GM21515 (cell line): ENCODE measurements around the gene RNF224.

Experiments
- ATAC-seq: cut with Tn5 transposase; IDR thresholded peaks from one replicate; pipeline ENCODE4 v1.9.1; 2021; ENCODE audit not compliant: unreplicated experiment

The RNF224 gene

GRCh38 chr9:137191691-137192447 is 35.4 kb upstream of the RNF224 start:
- ATAC-seq, result no peak

- ATAC-seq, result no peak
These were observed 34.9 kb upstream of the RNF224 start for GRCh38 chr9:137192448-137192780.

- no peak for ATAC-seq
These were observed 34.4 kb upstream of the RNF224 start for GRCh38 chr9:137192859-137193258.

GRCh38 chr9:137193771-137194170 is 33.5 kb upstream of the RNF224 start:
- no peak for ATAC-seq

- no peak for ATAC-seq
These were observed 32.9 kb upstream of the RNF224 start for GRCh38 chr9:137194388-137194787.

GRCh38 chr9:137194909-137195308 is 32.4 kb upstream of the RNF224 start:
- ATAC-seq, result no peak

- no peak for ATAC-seq
These were observed 31.6 kb upstream of the RNF224 start for GRCh38 chr9:137195525-137196220.

- no peak for ATAC-seq
These were observed 29.0 kb upstream of the RNF224 start for GRCh38 chr9:137198051-137198901.

GRCh38 chr9:137198902-137199283 is 28.4 kb upstream of the RNF224 start:
- ATAC-seq, result no peak

- no peak for ATAC-seq
These were observed 27.7 kb upstream of the RNF224 start for GRCh38 chr9:137199411-137200121.

GRCh38 chr9:137200311-137201204 is 26.7 kb upstream of the RNF224 start, which contains the start of gene TPRN:
Gene TPRN (minus strand): TSS chr9:137200741. CDS start chr9:137200711, 30 bp downstream.
- peak; percentile 81 for ATAC-seq

GRCh38 chr9:137201205-137201868 is 26.0 kb upstream of the RNF224 start:
- ATAC-seq, result no peak

- ATAC-seq, result no peak
These were observed 24.3 kb upstream of the RNF224 start for GRCh38 chr9:137202966-137203365.

- ATAC-seq, result no peak
These were observed 22.6 kb upstream of the RNF224 start for GRCh38 chr9:137204731-137205125.

GRCh38 chr9:137205126-137206069 is 21.9 kb upstream of the RNF224 start, which contains the start of the genes NDOR1 and TMEM203:
Gene NDOR1 (plus strand): TSS chr9:137205700. CDS start chr9:137205778, 78 bp downstream.
Gene TMEM203 (minus strand): TSS chr9:137205648. CDS start chr9:137205414, 234 bp downstream.
- ATAC-seq, result peak; percentile 35

GRCh38 chr9:137206602-137207001 is 20.7 kb upstream of the RNF224 start:
- no peak for ATAC-seq

- ATAC-seq, result no peak
These were observed 15.8 kb upstream of the RNF224 start for GRCh38 chr9:137211532-137211931.

GRCh38 chr9:137212520-137212919 is 14.8 kb upstream of the RNF224 start:
- ATAC-seq, result no peak
